Measurements from ENCODE around the gene TMEM267. TPM values are rescaled to one million over a fixed set of nuclear protein-coding genes. Genes with fewer than 3 reads are reported as not detected.

The TMEM267 gene
- total and polyA plus RNA-seq, 2 donors (not counting 1 experiment from before 2014, with no cell fraction given), result 11.3 to 15.0 TPM

DNA sequence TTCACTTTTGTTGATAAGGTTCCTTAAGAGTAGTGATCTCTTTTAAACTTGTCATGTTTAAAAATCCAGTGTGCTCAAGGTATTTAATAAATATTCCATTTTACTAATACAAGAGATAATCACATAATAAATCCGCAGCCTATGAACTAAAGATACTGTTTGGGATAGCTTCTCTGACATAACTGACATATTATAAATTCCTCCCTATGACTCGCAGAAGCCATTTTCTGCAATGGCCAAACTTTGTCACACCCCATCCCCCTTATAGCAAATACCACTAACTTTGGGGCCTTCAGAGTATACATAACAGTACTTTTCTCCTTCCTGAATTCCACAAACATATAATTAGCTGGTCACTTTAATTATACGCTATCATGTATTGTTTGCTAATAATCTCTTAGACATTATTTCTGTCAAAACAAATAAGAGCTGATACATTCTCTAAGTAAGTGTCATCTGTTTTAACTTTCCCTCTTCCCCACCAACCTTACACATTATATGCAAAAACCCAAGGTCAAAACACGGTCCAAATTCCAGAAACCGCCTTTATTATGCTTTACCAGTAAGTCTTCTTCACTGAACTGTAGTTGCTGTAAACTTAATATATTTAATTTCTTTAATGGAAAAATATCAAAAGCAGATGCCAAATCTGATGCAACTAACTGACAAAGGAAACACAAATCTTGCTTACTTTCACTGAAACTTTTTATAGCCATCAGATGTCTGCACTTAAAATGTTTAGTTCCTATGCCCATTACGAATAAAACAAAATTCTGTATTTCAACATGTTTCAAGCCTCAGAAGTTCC lies 971 bp downstream of the TMEM267 start:
- peaks cover 33% of the 10 kb centered on the region for H3K4me1 Mint-ChIP-seq
- Histone ChIP-seq H3K4me3 (ENCODE audit: control extremely low read depth in 1 of 5, extremely low read depth in 1 of 5, insufficient read depth in 1 of 5, low read depth in 2 of 5, low read length in 4 of 5) (peak overlapping the region; percentile 58 to 92 (median 89)), H3K27ac (ENCODE audit: low read length in 2 of 2) (peak overlapping the region; percentile 94 to 99), H3K4me2 (replicated peaks; ENCODE audit: low read depth, low read length, poor library complexity, severe bottlenecking) (peak overlapping the region; percentile 77), H3K9ac (ENCODE audit: low read length) (peak overlapping the region; percentile 93), H3K27me3 (replicated peaks in 1 of 4; ENCODE audit: control extremely low read depth in 1 of 4, control insufficient read depth in 3 of 4, insufficient read depth in 4 of 4, low read length in 3 of 4) (no peaks in the 10 kb centered on the region), H3K4me1 (ENCODE audit: control insufficient read depth in 2 of 2, insufficient read depth in 2 of 2, low read length in 2 of 2) (peaks cover 22 to 23% of the 10 kb centered on the region in 2 donors), H3K36me3 (replicated peaks in 1 of 2; ENCODE audit: control extremely low read depth in 1 of 2, control insufficient read depth in 1 of 2, extremely low read depth in 1 of 2, insufficient read depth in 2 of 2, low read length in 1 of 2) (no peaks in the 10 kb centered on the region), H2AFZ (ENCODE audit: insufficient read depth, low read depth, low read length, poor library complexity, severe bottlenecking) (peak overlapping the region; percentile 87), H4K20me1 (ENCODE audit: control insufficient read depth, insufficient read depth, low read length, poor library complexity, severe bottlenecking) (no peaks in the 10 kb centered on the region), H3K79me2 (ENCODE audit: control insufficient read depth, insufficient read depth, low read length) (peaks cover 22% of the 10 kb centered on the region), H3K9me3 (ENCODE audit: control extremely low read depth in 1 of 3, control insufficient read depth in 2 of 3, insufficient read depth in 1 of 3, low read length in 2 of 3) (no peaks in the 10 kb centered on the region)
- WGBS (ENCODE audit: insufficient coverage), result 90% methylated on average over 1 of the region's 6 CpGs
- DNase-seq (no peak), ATAC-seq (ENCODE audit: low read depth) (no peak)
- no peaks in the 10 kb centered on the region for H3K27me3 Mint-ChIP-seq
- CTCF ChIA-PET, result no interaction called here
- TF ChIP-seq, protein P1, sequence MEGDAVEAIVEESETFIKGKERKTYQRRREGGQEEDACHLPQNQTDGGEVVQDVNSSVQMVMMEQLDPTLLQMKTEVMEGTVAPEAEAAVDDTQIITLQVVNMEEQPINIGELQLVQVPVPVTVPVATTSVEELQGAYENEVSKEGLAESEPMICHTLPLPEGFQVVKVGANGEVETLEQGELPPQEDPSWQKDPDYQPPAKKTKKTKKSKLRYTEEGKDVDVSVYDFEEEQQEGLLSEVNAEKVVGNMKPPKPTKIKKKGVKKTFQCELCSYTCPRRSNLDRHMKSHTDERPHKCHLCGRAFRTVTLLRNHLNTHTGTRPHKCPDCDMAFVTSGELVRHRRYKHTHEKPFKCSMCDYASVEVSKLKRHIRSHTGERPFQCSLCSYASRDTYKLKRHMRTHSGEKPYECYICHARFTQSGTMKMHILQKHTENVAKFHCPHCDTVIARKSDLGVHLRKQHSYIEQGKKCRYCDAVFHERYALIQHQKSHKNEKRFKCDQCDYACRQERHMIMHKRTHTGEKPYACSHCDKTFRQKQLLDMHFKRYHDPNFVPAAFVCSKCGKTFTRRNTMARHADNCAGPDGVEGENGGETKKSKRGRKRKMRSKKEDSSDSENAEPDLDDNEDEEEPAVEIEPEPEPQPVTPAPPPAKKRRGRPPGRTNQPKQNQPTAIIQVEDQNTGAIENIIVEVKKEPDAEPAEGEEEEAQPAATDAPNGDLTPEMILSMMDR (IDR thresholded peaks at IDR 0.05), result no peak
- TF ChIP-seq EZH2 (IDR thresholded peaks at IDR 0.05; ENCODE audit: borderline replicate concordance, insufficient read depth, low read depth, low read length, poor library complexity, severe bottlenecking), result no peak
- peak overlapping the region; percentile 100 for H3K4me3 Mint-ChIP-seq
- intact Hi-C loops (cut with micrococcal nuclease), result loop anchor here (1.0 to 10.0 kb wide), 11 partner anchors 33 to 1578 kb away; partner anchors contain the start of genes C5orf34, FBXO4, NNT and PAIP1
- no peaks in the 10 kb centered on the region for H3K9me3 Mint-ChIP-seq (ENCODE audit: insufficient read depth)
- H3K27ac Mint-ChIP-seq, result peak overlapping the region; percentile 100
- POLR2A ChIA-PET, result interaction anchor here (2.4 kb wide), 1 partner anchor 463 kb away, joined by 29 read pairs; no protein-coding TSS in a partner anchor

Measured in B cell (primary cell).